Neural progenitor cell (in vitro differentiated cells): ENCODE measurements around the gene KMT5B.

Source experiments
- EZH2 ChIP-seq: fragments of 200-600 bp; sonication (generic); IDR thresholded peaks from 2 replicates; pipeline ENCODE4 v1.6.1; 2017; ENCODE audit warnings: antibody characterized with exemption, mild to moderate bottlenecking, moderate library complexity
- EZH2phosphoT487 ChIP-seq: fragments of 200-600 bp; sonication (generic); IDR thresholded peaks from 2 replicates; pipeline ENCODE4 v1.6.1; 2017; ENCODE audit warnings: antibody characterized with exemption
- TF ChIP-seq, protein P1 (sequence below): fragments of 200-600 bp; sonication (generic); IDR thresholded peaks from 2 replicates; pipeline ENCODE4 v1.5.1; 2017; ENCODE audit warnings: antibody characterized with exemption, mild to moderate bottlenecking

DNA sequence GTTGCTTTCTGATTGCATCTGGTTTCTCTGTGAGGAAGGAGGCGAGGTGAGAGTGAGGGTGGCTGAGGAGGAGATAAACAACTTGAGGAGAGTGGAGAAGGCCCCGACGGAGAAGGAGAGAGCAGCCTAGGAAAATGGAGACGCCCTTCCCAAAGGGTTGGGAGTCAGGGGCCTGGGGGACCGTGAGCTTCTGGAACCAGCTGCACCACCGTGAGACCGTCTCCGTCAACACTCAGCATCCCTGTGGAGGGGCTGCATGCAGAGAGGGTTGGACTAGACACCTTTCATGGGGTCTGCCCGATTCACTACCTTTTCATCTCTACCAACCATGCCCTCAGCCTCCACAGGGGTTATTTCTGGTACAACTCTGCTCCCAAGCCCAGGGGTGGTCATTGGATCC is 13.3 kb upstream of the KMT5B start:
- TF ChIP-seq, protein P1, sequence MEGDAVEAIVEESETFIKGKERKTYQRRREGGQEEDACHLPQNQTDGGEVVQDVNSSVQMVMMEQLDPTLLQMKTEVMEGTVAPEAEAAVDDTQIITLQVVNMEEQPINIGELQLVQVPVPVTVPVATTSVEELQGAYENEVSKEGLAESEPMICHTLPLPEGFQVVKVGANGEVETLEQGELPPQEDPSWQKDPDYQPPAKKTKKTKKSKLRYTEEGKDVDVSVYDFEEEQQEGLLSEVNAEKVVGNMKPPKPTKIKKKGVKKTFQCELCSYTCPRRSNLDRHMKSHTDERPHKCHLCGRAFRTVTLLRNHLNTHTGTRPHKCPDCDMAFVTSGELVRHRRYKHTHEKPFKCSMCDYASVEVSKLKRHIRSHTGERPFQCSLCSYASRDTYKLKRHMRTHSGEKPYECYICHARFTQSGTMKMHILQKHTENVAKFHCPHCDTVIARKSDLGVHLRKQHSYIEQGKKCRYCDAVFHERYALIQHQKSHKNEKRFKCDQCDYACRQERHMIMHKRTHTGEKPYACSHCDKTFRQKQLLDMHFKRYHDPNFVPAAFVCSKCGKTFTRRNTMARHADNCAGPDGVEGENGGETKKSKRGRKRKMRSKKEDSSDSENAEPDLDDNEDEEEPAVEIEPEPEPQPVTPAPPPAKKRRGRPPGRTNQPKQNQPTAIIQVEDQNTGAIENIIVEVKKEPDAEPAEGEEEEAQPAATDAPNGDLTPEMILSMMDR: no peak
- no peak for TF ChIP-seq EZH2phosphoT487
- TF ChIP-seq EZH2: no peak
